Stimulated activated naive CD4-positive, alpha-beta T cell (primary cell): ENCODE results near the gene CFAP74.

Experiments used
- DNase-seq, 6 experiments: peaks; one replicate each; lab custom pipeline; 2025; lab: John Stamatoyannopoulos, UW

CFAP74 gene, protein sequence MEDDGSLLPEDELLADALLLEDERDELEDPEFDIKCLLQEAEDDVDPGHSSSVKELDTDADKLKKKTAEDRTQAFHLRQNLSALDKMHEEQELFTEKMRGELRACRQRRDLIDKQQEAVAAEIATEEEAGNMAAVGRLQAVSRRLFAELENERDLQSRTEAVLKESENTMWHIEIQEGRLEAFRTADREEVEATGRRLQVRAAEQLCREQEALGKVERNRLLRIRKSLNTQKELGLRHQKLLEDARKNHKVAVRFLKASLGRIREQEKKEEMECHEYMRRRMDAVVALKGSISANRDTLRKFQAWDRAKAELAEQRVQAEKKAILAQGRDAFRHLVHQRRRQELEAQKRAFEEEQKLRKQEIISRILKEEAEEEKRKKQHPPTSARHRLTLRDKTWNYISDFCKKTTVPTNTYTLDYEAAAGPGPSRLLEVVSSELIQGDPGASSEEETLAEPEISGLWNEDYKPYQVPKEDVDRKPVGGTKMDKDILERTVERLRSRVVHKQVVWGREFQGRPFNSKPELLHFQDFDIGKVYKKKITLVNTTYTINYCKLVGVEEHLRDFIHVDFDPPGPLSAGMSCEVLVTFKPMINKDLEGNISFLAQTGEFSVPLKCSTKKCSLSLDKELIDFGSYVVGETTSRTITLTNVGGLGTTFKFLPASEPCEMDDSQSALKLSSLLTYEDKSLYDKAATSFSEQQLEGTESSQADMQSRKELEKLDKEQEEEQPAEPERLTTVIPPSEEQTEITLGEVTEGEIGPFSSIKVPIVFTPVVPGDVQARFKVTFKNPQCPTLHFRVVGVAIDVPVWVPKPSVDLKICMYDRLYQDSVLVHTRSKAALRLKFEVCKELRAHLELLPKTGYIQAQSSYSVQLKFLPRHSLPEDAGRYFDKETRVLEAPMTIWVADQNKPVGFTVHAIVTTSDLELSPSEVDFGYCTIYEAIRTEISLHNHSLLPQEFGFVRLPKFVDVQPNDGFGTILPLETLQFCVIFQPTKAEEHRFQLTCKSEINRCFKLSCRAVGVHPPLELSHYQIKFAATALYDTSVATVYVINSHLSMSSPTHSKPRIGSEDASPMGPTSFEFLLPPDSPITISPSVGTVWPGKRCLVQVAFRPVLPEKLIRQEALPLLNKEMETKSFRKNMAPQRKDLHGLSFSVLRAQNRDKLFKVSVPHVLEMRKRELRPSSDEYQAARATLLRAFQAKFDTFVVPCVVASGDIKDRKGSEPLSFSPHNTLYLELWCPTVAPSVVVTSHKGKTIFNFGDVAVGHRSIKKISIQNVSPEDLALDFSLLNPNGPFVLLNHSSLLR (N-terminal part only)

GRCh38 chr1:2003541-2004131 is at the start of gene CFAP74:
CFAP74 (minus strand) TSS chr1:2003786; CDS start chr1:1990956, 12,830 bp downstream.
- no peak for DNase-seq

DNA sequence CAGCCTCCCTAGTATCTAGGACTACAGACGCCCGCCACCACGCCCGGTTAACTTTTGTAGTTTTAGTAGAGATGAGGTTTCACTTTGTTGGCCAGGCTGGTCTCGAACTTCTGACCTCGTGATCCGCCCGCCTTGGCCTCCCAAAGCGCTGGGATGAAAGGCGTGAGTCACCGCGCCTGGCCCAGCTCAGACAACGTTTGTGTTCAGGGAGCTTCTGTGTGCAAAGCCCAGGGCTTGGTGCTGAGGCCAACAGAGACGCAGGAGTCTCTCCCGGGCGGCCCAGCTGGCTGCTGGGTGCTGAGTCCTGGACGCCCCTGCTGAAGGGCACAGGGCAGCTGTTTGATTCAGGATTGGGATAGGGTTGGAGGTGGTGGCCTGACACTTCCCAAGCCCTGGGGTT is 49.6 kb upstream of the CFAP74 start:
- DNase-seq: no peak

DNA sequence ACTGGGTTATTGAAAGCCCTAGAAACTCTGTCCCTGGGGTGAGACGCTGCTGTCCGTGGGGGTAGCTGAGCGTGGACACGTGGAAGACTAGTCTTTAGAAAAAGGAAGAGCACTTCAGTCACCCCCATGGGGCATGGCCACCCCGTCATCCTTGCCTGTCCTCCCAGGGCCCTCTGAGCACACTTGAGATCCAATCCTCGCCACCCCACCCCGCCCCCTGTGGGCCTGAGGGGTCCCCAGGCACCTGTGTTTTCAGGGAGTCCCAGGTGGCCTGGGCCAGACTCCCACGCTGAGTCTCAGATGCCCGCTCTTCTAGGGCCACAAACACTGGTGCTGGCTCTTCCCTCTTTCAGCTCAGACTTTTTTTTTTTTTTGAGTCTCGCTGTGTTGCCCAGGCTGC is 49.2 kb upstream of the CFAP74 start:
- DNase-seq: no peak

GRCh38 chr1:2052054-2052679 is 48.6 kb upstream of the CFAP74 start:
- DNase-seq: no peak

- no peak for DNase-seq
Measured at GRCh38 chr1:2050793-2051682, 47.5 kb upstream of the CFAP74 start.

DNA sequence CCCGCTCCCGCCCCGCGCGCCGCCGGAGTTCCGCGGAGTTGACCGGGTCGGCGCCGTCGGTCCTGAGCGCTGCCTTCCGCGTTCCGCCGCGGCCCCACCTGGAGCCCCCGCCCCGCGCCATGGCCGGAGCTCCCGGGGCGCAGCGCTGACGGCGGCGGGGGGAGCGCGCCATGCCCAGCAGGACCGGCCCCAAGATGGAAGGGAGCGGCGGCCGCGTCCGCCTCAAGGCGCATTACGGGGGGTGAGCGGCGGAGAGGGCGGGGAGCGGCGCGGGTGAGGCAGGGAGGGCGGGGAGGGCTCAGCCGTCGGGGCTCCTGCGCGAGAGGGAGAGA is 46.8 kb upstream of the CFAP74 start:
- DNase-seq: peak in 2 of 6 experiments; percentile 36 to 56

- peak; percentile 85 to 94 (median 90) for DNase-seq
Measured at GRCh38 chr1:2049718-2050431, 46.3 kb upstream of the CFAP74 start, which contains the start of gene PRKCZ. PRKCZ (plus strand) TSS chr1:2050411; CDS start chr1:2050631, 220 bp downstream.

- DNase-seq: peak in 1 of 6 experiments; percentile 31
Measured at GRCh38 chr1:2049225-2049717, 45.7 kb upstream of the CFAP74 start.

GRCh38 chr1:2047749-2048729 is 44.5 kb upstream of the CFAP74 start:
- no peak for DNase-seq

DNA sequence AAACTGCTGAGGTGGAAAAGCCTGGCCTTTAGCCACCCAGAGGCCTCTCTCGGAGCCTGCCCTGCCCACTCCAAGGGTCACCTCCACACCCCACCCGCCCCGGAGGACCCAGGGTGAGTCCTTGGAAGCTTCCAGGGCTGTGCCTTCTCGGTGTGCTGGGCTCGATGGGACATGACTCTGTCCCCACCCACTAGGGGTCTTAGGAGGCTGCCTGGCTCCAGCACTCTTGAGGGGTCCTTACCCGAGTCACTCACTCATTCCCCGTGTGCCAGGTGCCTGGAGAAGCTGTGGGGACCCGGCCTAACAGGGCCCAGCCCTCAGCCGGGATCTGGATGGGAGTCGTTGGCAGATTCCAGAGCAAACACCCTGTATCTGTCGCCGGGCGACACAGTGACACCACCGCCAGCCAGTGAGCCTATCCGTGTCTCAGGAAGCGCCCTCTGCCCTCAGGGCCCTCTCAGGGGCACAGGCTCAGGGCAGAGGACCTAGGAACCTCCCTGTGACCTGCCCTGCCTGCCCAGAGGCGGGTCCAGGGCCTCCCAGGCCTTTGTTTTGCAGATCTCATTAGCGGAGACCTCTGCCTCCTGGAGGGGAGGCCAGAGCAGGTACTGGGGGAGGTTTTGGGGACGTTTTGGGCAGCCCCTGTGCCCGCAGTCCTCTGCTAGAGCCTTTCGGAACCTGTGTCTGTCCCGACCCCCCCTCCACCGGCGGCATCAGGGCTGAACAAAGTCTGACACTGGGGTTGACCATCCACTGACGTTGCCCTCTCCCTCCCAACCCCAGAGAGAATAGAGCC is 43.6 kb upstream of the CFAP74 start:
- DNase-seq: no peak

DNA sequence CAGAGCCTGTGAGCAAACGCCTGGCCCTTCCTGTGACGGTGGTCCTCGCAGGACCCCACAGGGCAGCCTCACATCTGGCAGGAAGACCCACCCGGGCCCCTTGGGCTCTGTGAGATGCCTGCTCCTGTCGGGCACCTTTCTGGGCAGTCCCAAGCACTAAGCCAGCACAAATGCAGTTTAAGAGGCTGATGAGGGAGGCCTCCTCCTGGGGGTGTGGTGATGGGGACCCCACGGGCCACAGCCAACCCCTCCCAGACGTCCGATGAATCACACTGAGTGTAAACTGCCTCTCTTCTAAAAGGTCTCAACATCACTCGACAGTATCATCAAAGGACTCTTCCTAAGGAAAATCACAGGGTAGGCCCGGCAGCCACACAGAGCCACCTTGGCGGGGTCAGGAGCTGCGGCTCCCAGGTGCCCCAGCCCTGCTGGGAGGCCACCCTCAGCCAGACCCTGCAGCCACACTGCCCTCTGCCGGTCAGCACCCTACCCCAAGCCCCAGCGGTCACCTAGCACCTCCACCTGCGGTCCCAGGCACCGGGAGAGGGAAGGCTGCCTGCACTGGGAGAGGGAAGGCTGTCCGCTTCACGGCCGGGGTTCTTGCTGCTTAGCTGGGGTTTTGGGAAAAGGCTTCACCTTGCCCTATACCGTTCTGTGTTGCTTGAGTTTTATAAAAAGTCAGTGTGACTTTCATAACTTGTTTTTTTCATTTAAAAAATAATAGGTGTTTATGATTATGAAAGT is 42.8 kb upstream of the CFAP74 start:
- peak in 2 of 6 experiments; percentile 17 to 32 for DNase-seq

GRCh38 chr1:2045468-2046173 is 42.0 kb upstream of the CFAP74 start:
- DNase-seq: no peak

DNA sequence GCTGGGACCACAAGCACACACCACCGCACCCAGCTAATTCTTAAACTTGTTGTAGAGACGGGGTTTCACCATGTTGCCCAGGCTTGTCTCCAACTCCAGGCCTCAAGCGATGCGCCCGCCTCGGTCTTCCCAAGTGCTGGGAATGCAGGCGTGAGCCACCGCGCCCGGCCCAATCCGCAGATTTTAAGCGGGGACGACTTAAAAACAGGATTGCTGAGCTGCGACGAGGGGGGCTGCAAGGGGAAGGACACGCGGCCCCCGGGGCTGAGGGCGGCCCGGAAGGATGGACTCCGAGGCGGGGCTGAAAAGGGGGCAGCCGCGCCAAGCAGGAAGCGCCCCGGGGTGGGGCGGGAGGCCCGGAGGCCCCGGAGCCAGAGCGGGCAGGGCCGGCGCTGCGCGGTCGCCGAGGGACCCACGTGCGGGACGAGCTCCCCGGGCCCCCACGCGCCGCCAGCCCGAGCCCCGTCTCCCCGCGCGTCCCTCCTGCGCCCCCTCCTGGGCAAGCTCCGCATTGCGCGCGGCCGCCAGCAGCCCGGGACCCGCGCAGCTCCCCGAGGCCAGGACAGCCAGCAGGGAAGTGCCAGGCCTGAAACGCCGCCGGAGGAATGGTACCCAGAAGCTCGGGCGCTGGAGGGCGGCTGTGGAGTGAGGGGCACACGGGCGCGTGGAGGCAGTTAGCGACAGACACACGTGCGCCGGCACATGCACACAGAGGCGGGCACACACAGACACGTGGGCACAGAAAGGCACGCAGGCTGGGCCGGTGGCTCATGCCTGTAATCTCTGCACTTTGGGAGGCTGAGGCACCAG is 41.1 kb upstream of the CFAP74 start:
- DNase-seq: peak; percentile 51 to 87 (median 77)

DNA sequence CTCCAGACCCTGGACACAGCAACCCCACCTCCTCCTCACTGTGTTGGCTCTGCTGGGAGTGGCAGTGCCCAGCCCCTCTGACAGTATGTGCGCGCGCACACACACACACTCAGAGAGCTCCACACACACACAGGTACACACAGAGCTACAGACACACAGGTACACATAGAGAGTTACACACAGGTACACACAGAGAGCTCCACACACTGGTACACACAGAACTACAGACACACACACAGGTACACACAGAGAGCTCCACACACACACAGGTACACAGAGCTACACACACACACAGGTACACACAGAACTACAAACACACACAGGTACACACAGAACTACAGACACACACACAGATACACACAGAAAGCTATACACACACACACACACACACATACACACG is 40.3 kb upstream of the CFAP74 start:
- no peak for DNase-seq
